Body of pancreas (tissue), 4 donors: ENCODE results near the gene MVD.

ENCODE experiments used
- CTCF ChIP-seq, 7 experiments: fragments of 450-650 bp in 4 of 7; fragments of 200-600 bp in 3 of 7; sonication (generic) in 3 of 7; IDR thresholded peaks; one replicate each; pipeline ENCODE4 v1.5.1; 2016 to 2019; ENCODE audit warnings: antibody characterized with exemption in 7 of 7
- POLR2A ChIP-seq, 3 donors: fragments of 450-650 bp; IDR thresholded peaks; one replicate each; pipeline ENCODE4 v1.6.1; 2016; ENCODE audit warnings: antibody characterized with exemption in 3 of 3, mild to moderate bottlenecking in 2 of 3

GRCh38 chr16:88634141-88634993, 28.5 kb downstream of the MVD start:
- TF ChIP-seq POLR2A (IDR thresholded peaks at IDR 0.05) (no peak), CTCF (IDR thresholded peaks at IDR 0.05) (no peak)
